Right lobe of liver (tissue), 6 donors: ENCODE measurements around the gene SLC9A6. TPM values are rescaled to one million over a fixed set of nuclear protein-coding genes. Genes with fewer than 3 reads are reported as not detected.

Experiments used
- ATAC-seq, 4 donors: fragments of 200-7000 bp; cut with Tn5 transposase; one replicate each; pipeline ENCODE4 v1.9.1; 2020; ENCODE audit warnings: mild to moderate bottlenecking in 4 of 4, moderate library complexity in 4 of 4
- DNase-seq, 3 donors: peaks; one replicate each; pipeline ENCODE4 v3.0.0-alpha.2; 2020
- H3K27ac ChIP-seq, 3 donors: fragments of 200-600 bp; one replicate each; pipeline ENCODE4 v1.8.0; 2022
- H3K27me3 ChIP-seq, 2 donors: fragments of 200-600 bp; one replicate each; pipeline ENCODE4 v1.8.0; 2022
- H3K36me3 ChIP-seq, 4 donors: fragments of 200-600 bp; sonication (generic) in 1 of 4; one replicate each; pipeline versions ENCODE4 v1.5.1 to v1.8.0; 2017 to 2022; ENCODE audit warnings: control low read depth in 1 of 4
- H3K4me1 ChIP-seq, 4 donors: fragments of 200-600 bp; sonication (generic) in 1 of 4; one replicate each; pipeline versions ENCODE4 v1.5.1 to v1.8.0; 2017 to 2022; ENCODE audit warnings: control low read depth in 1 of 4
- H3K4me3 ChIP-seq, 3 donors: fragments of 200-600 bp; one replicate each; pipeline ENCODE4 v1.8.0; 2022
- H3K9me3 ChIP-seq, 4 donors: fragments of 200-600 bp; sonication (generic) in 1 of 4; one replicate each; pipeline versions ENCODE4 v1.5.1 to v1.8.0; 2017 to 2022; ENCODE audit warnings: control low read depth in 1 of 4
- POLR2A ChIP-seq: fragments of 450-650 bp; IDR thresholded peaks from one replicate; pipeline ENCODE4 v1.6.1; 2017; ENCODE audit warnings: antibody characterized with exemption, mild to moderate bottlenecking
- WGBS: methylation state at CpG from one replicate; pipeline ENCODE4 v1.1.6; 2018; ENCODE audit warnings: low coverage, low lambda C conversion rate; ENCODE audit not compliant: insufficient coverage; ENCODE audit errors: missing lambda C conversion rate; 5-methylcytosine and 5-hydroxymethylcytosine counted together
- intact Hi-C, 2 donors: fragments of 100-400 bp; cut with DNase I; formaldehyde crosslinking; loops; one replicate each; pipeline versions ENCODE4 v1.11.2 to v1.14.1; 2022
- total RNA-seq, 6 experiments: library from RNA; depleted of rRNA in 2 of 6; stranded (reverse); fragments of >200 nt in 2 of 6; fragmentation: NEBNext Ultra II Directional in 3 of 6; extraction: Animal tissue kit (Norgen Biotek cat#: 25700) in 3 of 6; gene quantifications; one replicate each; pipeline versions ENCODE4 v1.1.0 to v1.2.4, GENCODE V29; 2016 to 2023
- TF ChIP-seq, protein P1 (sequence below), 4 donors: fragments of 200-600 bp in 3 of 4; fragments of 450-650 bp in 1 of 4; IDR thresholded peaks; one replicate each; pipeline versions ENCODE4 v1.5.1 to v1.8.0; 2016 to 2022; ENCODE audit warnings: antibody characterized with exemption in 4 of 4, mild to moderate bottlenecking in 2 of 4
- donor health status: DM: no; HTN: yes; CAD: no.
- donor health status: DM: no; HTN: no; CAD: no.
- donor health status: DM: no; HTN: no; CAD: no.
- donor health status: DM: no; HTN: yes; CAD: no.
- donor health status: DM: no; HTN: yes; CAD: no.

The SLC9A6 gene
- total RNA-seq, 6 experiments from 2014 or later: 3.6 to 7.6 (median 4.9) TPM

DNA sequence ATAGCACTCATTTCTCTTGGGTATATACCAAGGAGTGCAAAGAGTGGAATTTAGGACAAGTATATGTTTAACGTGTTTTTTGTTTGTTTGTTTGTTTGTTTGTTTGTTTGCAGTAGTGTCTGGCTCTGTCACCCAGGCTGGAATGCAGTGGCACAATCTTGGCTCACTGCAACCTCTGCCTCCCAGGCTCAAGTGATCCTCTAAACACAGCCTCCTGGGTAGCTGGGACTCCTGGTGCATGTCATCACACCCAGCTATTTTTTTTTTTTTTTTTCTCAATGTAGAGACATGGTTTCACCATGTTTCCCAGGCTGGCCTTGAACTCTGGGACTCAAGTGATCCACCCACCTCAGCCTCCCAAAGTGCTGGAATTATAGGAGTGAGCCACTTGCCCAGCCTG is 50.4 kb downstream of the SLC9A6 start:
- intact Hi-C loops: loop anchor here in 1 of 2 donors (10.0 kb wide), 1 partner anchor 129 kb away; no protein-coding TSS in a partner anchor
- Histone ChIP-seq H3K27me3 (no peaks in the 10 kb centered on the region), H3K27ac (no peak overlapping the region), H3K36me3 (no peaks in the 10 kb centered on the region), H3K9me3 (no peaks in the 10 kb centered on the region), H3K4me1 (no peaks in the 10 kb centered on the region), H3K4me3 (no peak overlapping the region)
- DNase-seq (no peak), ATAC-seq (no peak)
- TF ChIP-seq, protein P1, sequence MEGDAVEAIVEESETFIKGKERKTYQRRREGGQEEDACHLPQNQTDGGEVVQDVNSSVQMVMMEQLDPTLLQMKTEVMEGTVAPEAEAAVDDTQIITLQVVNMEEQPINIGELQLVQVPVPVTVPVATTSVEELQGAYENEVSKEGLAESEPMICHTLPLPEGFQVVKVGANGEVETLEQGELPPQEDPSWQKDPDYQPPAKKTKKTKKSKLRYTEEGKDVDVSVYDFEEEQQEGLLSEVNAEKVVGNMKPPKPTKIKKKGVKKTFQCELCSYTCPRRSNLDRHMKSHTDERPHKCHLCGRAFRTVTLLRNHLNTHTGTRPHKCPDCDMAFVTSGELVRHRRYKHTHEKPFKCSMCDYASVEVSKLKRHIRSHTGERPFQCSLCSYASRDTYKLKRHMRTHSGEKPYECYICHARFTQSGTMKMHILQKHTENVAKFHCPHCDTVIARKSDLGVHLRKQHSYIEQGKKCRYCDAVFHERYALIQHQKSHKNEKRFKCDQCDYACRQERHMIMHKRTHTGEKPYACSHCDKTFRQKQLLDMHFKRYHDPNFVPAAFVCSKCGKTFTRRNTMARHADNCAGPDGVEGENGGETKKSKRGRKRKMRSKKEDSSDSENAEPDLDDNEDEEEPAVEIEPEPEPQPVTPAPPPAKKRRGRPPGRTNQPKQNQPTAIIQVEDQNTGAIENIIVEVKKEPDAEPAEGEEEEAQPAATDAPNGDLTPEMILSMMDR (IDR thresholded peaks at IDR 0.05): no peak
- no peak for TF ChIP-seq POLR2A
- WGBS: 67% methylated on average over 1 of the region's 1 CpG

DNA sequence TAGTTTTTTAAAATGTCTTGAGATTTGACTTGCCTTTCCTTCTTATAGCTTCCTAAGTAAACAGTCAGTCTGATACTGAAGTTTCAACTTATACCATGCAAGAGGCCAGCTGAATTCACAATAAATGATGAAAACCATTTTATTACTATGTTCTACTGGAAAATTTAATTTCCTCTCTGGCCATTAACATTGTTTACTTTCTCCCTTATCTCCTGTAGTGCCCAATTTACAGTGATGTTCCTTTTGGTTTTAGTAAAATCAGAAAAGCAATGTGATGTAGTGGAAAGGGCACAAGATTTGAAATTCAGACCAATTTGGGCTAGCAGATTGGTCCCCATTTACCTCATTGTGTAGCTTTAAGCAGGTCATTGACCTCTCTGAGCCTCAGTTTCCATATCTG is 54.2 kb downstream of the SLC9A6 start:
- TF ChIP-seq, protein P1 (IDR thresholded peaks at IDR 0.05): no peak
- no peak for TF ChIP-seq POLR2A
- no peaks in the 10 kb centered on the region for H3K4me1 ChIP-seq
- no peaks in the 10 kb centered on the region for H3K9me3 ChIP-seq
- no peak for ATAC-seq
- H3K27ac ChIP-seq: no peak overlapping the region
- intact Hi-C loops: loop anchor here in 1 of 2 donors (10.0 kb wide), 1 partner anchor 125 kb away; no protein-coding TSS in a partner anchor
- H3K27me3 ChIP-seq: no peaks in the 10 kb centered on the region
- H3K36me3 ChIP-seq: no peaks in the 10 kb centered on the region
- no peak for DNase-seq
- H3K4me3 ChIP-seq: no peak overlapping the region

DNA sequence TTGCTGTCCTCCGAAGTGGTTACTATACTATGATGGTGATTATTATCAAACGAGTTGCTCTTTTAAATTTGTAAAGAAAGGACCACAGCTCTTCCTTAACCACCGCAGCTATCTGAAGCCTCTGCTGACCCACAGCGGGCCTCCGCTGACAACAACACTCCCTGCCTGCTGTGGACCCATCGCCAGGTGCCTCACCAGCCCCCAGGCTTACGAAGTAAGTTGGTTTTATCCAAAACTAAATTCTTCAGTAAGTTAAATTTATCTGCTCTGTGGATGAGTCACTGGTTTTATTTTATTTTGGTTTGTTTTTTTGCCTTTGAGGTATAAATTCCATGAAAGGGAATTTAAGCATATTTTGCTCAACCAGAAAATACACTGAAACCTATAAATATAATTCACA is 54.7 kb downstream of the SLC9A6 start:
- Histone ChIP-seq H3K27me3 (no peaks in the 10 kb centered on the region), H3K27ac (no peak overlapping the region), H3K4me1 (no peaks in the 10 kb centered on the region), H3K4me3 (no peak overlapping the region), H3K36me3 (no peaks in the 10 kb centered on the region), H3K9me3 (no peaks in the 10 kb centered on the region)
- no peak for ATAC-seq
- intact Hi-C loops: loop anchor here in 1 of 2 donors (10.0 kb wide), 1 partner anchor 125 kb away; no protein-coding TSS in a partner anchor
- WGBS: 66% methylated on average over 7 of the region's 7 CpGs
- TF ChIP-seq POLR2A: no peak
- TF ChIP-seq, protein P1 (IDR thresholded peaks at IDR 0.05): no peak
- DNase-seq: no peak

DNA sequence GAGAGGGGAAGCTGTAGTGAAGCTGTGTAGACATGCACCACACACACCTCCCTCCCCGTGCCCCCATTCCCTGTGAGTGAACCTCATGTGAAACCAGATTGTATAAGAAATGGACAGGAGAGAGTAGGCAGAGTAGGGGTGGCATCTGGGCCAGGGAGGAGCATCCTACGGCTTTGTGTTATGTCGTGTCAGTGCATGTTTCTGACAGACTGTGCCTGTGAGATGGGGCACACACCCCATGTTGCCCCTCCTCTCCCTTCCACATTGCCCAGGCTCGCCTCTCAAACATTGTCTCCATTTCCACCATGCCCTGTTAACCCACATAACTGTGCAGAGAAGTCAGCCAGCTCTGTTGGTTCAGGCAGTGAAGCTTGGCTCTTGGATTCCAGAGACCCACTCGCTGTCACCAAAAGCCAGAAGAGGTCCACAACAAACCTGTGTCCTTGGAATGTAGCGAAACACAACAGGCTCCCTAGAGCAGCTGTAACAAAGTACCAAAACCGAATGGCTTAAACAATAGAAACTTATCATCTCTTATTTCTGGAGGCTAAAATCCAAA is 56.1 kb downstream of the SLC9A6 start:
- ATAC-seq (no peak), DNase-seq (no peak)
- 67% methylated on average over 7 of the region's 7 CpGs for WGBS
- Histone ChIP-seq H3K27ac (no peak overlapping the region), H3K4me1 (no peaks in the 10 kb centered on the region), H3K4me3 (no peak overlapping the region), H3K36me3 (no peaks in the 10 kb centered on the region), H3K27me3 (no peaks in the 10 kb centered on the region), H3K9me3 (no peaks in the 10 kb centered on the region)
- TF ChIP-seq, protein P1 (IDR thresholded peaks at IDR 0.05): no peak
- TF ChIP-seq POLR2A: no peak
- intact Hi-C loops: no loop called here

DNA sequence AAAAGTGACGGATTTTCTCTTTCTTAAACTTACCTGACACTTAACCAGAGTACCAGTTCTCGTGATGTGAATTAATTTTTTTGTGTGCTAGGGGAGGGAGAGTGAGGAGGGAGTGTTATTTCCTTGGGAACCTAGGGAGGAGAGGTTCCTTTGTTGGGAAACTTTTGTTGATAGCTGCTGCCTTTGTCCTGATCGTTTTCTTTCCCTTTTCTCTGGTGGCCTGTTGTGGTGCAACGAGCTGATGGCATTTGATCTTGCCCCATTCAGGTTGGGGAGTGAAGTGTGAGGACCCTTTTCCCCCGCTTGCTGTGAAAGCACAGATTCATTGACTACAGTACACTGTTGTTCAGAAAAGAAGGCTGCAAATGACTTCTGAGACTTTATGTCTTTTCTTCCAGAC is 59.8 kb downstream of the SLC9A6 start:
- 42% methylated on average over 4 of the region's 5 CpGs for WGBS
- H3K4me1 ChIP-seq: no peaks in the 10 kb centered on the region

More for the DNA sequence above, 59.8 kb downstream of the SLC9A6 start:
- H3K36me3 ChIP-seq: no peaks in the 10 kb centered on the region
- no peak for ATAC-seq
- no peaks in the 10 kb centered on the region for H3K27me3 ChIP-seq
- intact Hi-C loops: no loop called here
- no peak for DNase-seq
- H3K9me3 ChIP-seq: no peaks in the 10 kb centered on the region
- no peak for TF ChIP-seq POLR2A
- TF ChIP-seq, protein P1 (IDR thresholded peaks at IDR 0.05): no peak
- H3K27ac ChIP-seq: no peak overlapping the region
- H3K4me3 ChIP-seq: no peak overlapping the region
